Right atrium auricular region (tissue), 2 donors: ENCODE data around the gene EFNB3. TPM values are rescaled to one million over a fixed set of nuclear protein-coding genes. Genes with fewer than 3 reads are reported as not detected.

ENCODE experiments used
- DNase-seq: peaks from one replicate; pipeline ENCODE4 v3.0.0-alpha.2; 2019; ENCODE audit warnings: low spot score
- H3K27ac ChIP-seq, 2 donors: fragments of 200-600 bp; sonication (generic); 1 replicate in 1 of 2; 2 replicates in 1 of 2; pipeline ENCODE4 v1.5.1; 2016 to 2019
- H3K27me3 ChIP-seq, 2 donors: fragments of 200-600 bp; sonication (generic); one replicate each; pipeline versions ENCODE4 v1.5.1 to v1.6.0; 2017 to 2019
- H3K36me3 ChIP-seq: fragments of 200-600 bp; sonication (generic); one replicate; pipeline ENCODE4 v1.5.1; 2016
- H3K4me1 ChIP-seq, 2 donors: fragments of 200-600 bp; sonication (generic); one replicate each; pipeline versions ENCODE4 v1.5.1 to v1.6.0; 2017 to 2019
- H3K4me3 ChIP-seq, 2 donors: fragments of 200-600 bp; sonication (generic); 1 replicate in 1 of 2; 2 replicates in 1 of 2; pipeline ENCODE4 v1.5.1; 2017 to 2019; ENCODE audit warnings: mild to moderate bottlenecking in 1 of 2, moderate library complexity in 1 of 2
- H3K9me3 ChIP-seq, 2 donors: fragments of 200-600 bp; sonication (generic); one replicate each; pipeline ENCODE4 v1.5.1; 2019
- total RNA-seq, 2 donors: library from RNA; depleted of rRNA; stranded (reverse); fragments of >200 nt; gene quantifications; one replicate each; pipeline ENCODE4 v1.1.0, GENCODE V29; 2016
- TF ChIP-seq, protein P1 (sequence below), 2 donors: fragments of 200-600 bp; sonication (generic); IDR thresholded peaks; one replicate each; pipeline ENCODE4 v1.5.1; 2019; ENCODE audit warnings: antibody characterized with exemption in 2 of 2

The EFNB3 gene
- total RNA-seq, 2 donors from 2014 or later, result 2.1 to 5.9 TPM

DNA sequence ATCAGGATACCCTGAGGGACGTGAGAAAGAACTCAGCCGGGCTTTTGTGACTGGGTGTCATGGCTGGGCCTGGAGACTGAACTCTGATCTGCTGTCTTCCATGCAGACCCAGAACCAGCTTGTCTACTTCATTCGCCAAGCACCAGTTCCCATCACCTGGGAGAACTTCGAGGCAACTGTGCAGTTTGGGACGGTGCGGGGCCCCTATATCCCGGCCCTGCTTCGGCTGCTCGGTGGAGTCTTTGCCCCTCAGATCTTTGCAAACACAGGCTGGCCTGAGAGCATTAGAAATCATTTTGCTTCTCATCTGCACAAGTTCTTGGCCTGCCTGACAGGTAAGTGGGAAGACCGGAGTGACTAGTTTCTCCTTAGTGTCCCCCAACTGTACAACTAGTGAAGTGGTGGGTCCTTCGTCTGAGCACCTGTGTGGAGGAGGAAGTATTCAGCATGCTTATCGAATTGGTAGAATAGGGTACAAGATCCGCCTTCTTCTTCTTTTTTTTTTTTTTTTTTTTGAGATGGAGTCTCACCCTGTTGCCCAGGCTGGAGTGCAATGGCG lies 28.1 kb downstream of the EFNB3 start:
- TF ChIP-seq, protein P1, sequence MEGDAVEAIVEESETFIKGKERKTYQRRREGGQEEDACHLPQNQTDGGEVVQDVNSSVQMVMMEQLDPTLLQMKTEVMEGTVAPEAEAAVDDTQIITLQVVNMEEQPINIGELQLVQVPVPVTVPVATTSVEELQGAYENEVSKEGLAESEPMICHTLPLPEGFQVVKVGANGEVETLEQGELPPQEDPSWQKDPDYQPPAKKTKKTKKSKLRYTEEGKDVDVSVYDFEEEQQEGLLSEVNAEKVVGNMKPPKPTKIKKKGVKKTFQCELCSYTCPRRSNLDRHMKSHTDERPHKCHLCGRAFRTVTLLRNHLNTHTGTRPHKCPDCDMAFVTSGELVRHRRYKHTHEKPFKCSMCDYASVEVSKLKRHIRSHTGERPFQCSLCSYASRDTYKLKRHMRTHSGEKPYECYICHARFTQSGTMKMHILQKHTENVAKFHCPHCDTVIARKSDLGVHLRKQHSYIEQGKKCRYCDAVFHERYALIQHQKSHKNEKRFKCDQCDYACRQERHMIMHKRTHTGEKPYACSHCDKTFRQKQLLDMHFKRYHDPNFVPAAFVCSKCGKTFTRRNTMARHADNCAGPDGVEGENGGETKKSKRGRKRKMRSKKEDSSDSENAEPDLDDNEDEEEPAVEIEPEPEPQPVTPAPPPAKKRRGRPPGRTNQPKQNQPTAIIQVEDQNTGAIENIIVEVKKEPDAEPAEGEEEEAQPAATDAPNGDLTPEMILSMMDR (IDR thresholded peaks at IDR 0.05), result no peak
- Histone ChIP-seq H3K4me3 (no peak overlapping the region), H3K36me3 (no peaks in the 10 kb centered on the region), H3K27ac (no peak overlapping the region), H3K4me1 (no peaks in the 10 kb centered on the region), H3K9me3 (no peaks in the 10 kb centered on the region), H3K27me3 (no peaks in the 10 kb centered on the region)
- DNase-seq, result no peak

DNA sequence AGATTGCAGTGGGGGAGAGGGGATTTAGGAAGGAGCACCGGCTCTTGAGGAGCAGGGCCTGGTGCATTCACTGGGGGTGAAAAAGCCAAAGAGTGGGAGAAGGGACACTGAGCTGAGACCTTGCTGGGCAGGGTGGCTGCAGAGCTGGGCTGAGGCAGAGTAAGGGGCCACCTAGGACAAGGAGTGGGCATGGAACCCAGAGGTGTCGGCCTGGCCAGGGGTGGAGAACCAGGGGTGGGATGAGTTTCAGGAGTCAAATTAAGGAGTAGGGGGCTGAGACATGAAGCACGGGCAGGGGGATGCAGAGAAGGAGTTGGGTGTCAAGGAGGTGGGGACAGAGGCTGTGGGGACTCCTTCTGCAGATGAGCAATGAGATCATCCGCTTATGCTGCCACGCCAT lies 32.6 kb downstream of the EFNB3 start:
- Histone ChIP-seq H3K27ac (no peak overlapping the region), H3K4me3 (no peak overlapping the region), H3K36me3 (no peaks in the 10 kb centered on the region), H3K27me3 (no peaks in the 10 kb centered on the region), H3K9me3 (no peaks in the 10 kb centered on the region), H3K4me1 (no peaks in the 10 kb centered on the region)
- DNase-seq, result no peak
- TF ChIP-seq, protein P1 (IDR thresholded peaks at IDR 0.05), result no peak

DNA sequence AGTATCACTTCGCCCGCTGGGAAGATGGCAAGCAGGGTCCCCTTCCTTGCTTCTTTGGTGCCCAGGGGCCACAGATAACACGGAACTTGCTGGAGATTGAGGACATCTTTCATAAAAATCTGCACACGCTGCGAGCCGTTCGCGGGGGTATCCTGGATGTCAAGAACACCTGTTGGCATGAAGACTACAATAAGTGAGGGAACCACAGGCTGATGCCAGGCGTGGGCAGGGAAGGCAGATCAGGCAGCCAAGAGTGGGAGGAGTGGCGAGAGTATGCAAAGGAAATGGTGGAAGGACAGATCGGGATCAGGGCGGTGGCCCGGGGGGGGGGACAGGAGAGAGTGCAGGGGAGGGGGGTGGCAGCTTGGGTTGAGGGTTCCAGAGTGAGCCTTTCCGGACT lies 34.7 kb downstream of the EFNB3 start:
- H3K4me3 ChIP-seq, result no peak overlapping the region
- no peak for DNase-seq
- TF ChIP-seq, protein P1 (IDR thresholded peaks at IDR 0.05), result no peak
- no peaks in the 10 kb centered on the region for H3K4me1 ChIP-seq
- no peaks in the 10 kb centered on the region for H3K27me3 ChIP-seq
- H3K27ac ChIP-seq, result no peak overlapping the region
- no peaks in the 10 kb centered on the region for H3K9me3 ChIP-seq
- H3K36me3 ChIP-seq, result no peaks in the 10 kb centered on the region

DNA sequence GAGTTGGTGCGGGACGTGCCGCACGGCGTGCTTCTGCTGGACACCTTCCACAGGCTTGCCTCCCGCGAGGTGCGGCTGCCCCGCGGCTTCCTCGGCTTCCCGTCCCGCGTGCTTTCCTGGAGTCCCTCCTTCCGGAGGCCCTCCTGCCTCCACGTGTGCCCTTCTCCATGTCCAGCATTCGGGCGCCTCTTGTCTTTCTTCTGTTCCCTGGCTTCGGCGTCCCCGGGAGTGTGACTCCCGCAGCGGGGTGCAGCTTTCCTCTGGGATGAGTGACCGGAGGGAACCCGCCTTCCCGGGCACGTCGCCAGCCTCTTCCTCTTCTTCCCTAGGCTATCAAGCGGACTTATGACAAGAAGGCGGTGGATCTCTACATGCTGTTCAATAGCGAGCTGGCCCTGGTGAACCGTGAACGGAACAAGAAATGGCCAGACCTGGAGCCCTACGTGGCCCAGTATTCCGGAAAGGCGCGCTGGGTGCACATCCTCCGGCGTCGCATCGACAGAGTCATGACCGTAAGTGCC lies 35.5 kb downstream of the EFNB3 start:
- TF ChIP-seq, protein P1 (IDR thresholded peaks at IDR 0.05), result no peak
- no peak overlapping the region for H3K27ac ChIP-seq
- no peaks in the 10 kb centered on the region for H3K9me3 ChIP-seq
- DNase-seq, result no peak
- H3K36me3 ChIP-seq, result no peaks in the 10 kb centered on the region
- H3K4me3 ChIP-seq, result peak overlapping the region in 1 of 2 donors; percentile 3
- no peaks in the 10 kb centered on the region for H3K4me1 ChIP-seq
- H3K27me3 ChIP-seq, result no peaks in the 10 kb centered on the region

DNA sequence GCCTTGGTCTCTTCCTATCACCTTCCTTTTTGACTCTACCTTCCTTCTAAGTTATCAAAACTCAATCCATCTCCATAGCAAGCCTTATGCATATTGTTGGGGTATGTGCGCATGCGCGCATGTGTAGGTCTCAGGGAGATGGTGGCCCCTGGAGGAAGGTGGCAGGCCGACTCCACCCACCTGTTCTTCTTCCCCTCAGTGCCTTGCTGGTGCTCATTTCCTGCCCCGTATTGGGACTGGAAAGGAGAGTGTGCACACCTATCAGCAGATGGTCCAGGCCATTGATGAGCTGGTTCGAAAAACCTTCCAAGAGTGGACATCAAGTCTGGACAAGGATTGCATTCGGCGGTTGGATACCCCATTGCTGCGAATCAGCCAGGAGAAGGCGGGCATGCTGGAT lies 37.7 kb downstream of the EFNB3 start:
- no peaks in the 10 kb centered on the region for H3K9me3 ChIP-seq
- H3K36me3 ChIP-seq, result no peaks in the 10 kb centered on the region
- no peak overlapping the region for H3K27ac ChIP-seq
- H3K27me3 ChIP-seq, result no peaks in the 10 kb centered on the region
- H3K4me3 ChIP-seq, result no peak overlapping the region
- no peak for DNase-seq
- TF ChIP-seq, protein P1 (IDR thresholded peaks at IDR 0.05), result no peak
- H3K4me1 ChIP-seq, result peaks cover 0 to 4% of the 10 kb centered on the region in 2 donors

DNA sequence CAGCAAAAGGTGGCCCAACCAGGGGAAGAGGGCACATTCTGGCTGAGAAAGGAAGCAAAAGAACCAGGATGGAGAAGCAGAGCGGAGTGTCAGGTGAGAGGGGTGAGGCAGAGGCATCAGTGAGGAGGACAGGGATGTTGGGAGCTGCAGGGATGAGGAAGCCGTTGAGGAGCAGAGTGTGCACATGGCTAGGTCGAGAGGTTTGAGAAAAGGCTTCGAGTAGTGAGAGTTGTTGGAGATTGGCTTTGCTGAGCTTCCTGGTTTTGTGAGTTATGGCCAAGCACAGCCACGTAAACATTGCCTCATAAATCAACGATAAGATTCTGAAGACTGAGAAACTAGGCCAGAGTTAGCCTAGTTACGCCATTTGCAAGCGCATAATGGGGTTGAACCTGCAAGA lies 39.4 kb downstream of the EFNB3 start:
- TF ChIP-seq, protein P1 (IDR thresholded peaks at IDR 0.05), result no peak
- H3K27me3 ChIP-seq, result no peaks in the 10 kb centered on the region
- H3K27ac ChIP-seq, result no peak overlapping the region
- H3K4me3 ChIP-seq, result no peak overlapping the region
- no peaks in the 10 kb centered on the region for H3K36me3 ChIP-seq
- H3K4me1 ChIP-seq, result peaks cover 0 to 7% of the 10 kb centered on the region in 2 donors
- H3K9me3 ChIP-seq, result no peaks in the 10 kb centered on the region
- DNase-seq, result no peak
